Measurements from ENCODE around the gene RAP1GAP.

Gene RAP1GAP

DNA sequence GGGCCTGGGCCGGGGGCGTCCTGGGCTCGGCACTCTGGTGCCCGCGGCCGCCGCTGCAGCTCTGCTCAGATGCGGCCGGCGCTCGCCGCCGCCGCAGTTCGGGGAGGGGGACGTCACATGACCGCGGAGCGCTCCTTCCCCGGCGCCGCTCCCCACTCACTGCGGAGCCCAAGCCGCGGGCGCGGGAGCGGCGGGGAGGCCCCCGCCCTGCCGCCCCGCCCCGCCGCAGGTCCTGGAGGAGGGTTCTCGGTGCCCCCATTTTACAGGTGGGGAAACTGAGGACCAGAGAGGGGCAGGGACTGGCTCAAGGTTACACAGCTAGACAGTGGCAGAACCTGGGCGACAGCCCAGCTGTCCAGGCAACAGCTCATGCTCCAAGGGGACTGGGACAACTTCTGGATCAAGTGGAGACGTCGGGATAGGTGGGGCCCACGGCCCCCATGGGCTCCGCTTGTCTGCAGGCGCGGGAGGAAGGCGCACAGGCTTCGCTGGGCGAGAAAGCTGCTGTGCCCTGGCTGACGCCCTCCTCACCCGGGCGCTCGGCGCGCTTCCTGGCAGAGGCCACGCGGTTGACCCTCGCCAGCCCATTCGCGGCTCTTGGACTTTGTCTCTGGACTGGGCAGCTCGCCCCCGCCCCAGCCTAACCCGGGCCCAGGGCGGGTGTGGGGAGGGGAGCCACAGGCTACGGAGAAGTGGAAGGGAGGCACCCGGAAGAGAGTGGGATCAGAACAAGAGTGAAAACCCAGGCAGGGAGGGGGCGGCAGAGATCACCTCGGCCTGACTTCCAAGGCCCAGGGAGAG is at the start of gene RAP1GAP:
TSS of gene RAP1GAP (minus strand) at position 100 of the 801 bp plus-strand sequence. CDS start 49,325 bp downstream, outside the sequence.
- Histone ChIP-seq H3K27ac (ENCODE audit: low read length) (no peak within 1 kb of the TSS), H3K4me1 (ENCODE audit: control insufficient read depth, low read depth, low read length) (peaks cover 10% of the 10 kb centered on the region), H3K9me3 (ENCODE audit: control insufficient read depth, low read depth, low read length) (no peaks in the 10 kb centered on the region), H3K36me3 (ENCODE audit: control insufficient read depth, low read depth, low read length) (no peaks in the 10 kb centered on the region), H3K4me3 (ENCODE audit: low read length) (peak within 1 kb of the TSS; percentile 82), H3K9ac (ENCODE audit: low read length) (peak within 1 kb of the TSS; percentile 53), H3K27me3 (ENCODE audit: control insufficient read depth, insufficient read depth, low read length) (peaks cover 33% of the 10 kb centered on the region)

DNA sequence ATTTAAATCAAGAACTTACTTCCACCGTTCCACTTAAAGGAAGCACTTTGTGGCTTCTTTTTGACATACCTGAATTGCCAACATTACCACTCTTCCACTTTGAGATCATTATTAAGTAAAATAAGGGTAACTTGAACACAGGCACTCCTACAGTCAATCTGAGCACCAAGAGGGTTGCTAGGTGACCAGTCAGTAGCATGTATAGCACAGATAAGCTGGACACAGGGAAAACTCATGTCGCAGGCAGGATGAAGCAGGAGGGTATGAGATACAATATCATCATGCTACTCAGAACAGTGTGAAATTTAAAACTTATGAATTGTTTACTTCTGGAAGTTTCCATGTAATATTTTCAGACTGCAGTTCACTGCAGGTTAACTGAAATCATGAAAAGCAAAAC is 47.0 kb upstream of the RAP1GAP start:
- no peaks in the 10 kb centered on the region for H3K4me1 ChIP-seq (ENCODE audit: control insufficient read depth, low read depth, low read length)
- H3K36me3 ChIP-seq (ENCODE audit: control insufficient read depth, low read depth, low read length), result peaks cover 63% of the 10 kb centered on the region
- H3K9me3 ChIP-seq (ENCODE audit: control insufficient read depth, low read depth, low read length), result no peaks in the 10 kb centered on the region
- no peaks in the 10 kb centered on the region for H3K27me3 ChIP-seq (ENCODE audit: control insufficient read depth, insufficient read depth, low read length)
- no peak overlapping the region for H3K27ac ChIP-seq (ENCODE audit: low read length)
- H3K4me3 ChIP-seq (ENCODE audit: low read length), result no peak overlapping the region
- H3K9ac ChIP-seq (ENCODE audit: low read length), result no peak overlapping the region

DNA sequence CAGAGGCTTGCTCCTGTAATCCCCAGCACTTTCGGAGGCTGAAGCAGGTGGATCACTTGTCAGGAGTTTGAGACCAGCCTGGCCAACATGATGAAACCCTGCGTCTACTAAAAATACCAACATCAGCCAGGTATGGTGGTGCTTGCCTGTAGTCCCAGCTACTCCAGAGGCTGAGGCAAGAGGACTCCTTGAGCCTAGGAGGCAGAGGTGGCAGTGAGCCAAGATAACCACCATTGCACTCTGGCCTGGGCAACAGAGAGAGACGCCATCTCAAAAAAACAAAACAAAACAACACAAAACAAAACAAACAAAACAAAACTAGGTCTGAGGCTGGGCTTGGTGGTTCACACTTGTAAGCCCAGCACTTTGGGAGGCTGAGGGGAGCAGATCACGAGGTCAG is 38.7 kb upstream of the RAP1GAP start:
- H3K27ac ChIP-seq (ENCODE audit: low read length), result no peak overlapping the region
- H3K27me3 ChIP-seq (ENCODE audit: control insufficient read depth, insufficient read depth, low read length), result no peaks in the 10 kb centered on the region
- H3K36me3 ChIP-seq (ENCODE audit: control insufficient read depth, low read depth, low read length), result peaks cover 16% of the 10 kb centered on the region
- no peak overlapping the region for H3K9ac ChIP-seq (ENCODE audit: low read length)
- H3K9me3 ChIP-seq (ENCODE audit: control insufficient read depth, low read depth, low read length), result no peaks in the 10 kb centered on the region
- peaks cover 14% of the 10 kb centered on the region for H3K4me1 ChIP-seq (ENCODE audit: control insufficient read depth, low read depth, low read length)
- H3K4me3 ChIP-seq (ENCODE audit: low read length), result no peak overlapping the region

DNA sequence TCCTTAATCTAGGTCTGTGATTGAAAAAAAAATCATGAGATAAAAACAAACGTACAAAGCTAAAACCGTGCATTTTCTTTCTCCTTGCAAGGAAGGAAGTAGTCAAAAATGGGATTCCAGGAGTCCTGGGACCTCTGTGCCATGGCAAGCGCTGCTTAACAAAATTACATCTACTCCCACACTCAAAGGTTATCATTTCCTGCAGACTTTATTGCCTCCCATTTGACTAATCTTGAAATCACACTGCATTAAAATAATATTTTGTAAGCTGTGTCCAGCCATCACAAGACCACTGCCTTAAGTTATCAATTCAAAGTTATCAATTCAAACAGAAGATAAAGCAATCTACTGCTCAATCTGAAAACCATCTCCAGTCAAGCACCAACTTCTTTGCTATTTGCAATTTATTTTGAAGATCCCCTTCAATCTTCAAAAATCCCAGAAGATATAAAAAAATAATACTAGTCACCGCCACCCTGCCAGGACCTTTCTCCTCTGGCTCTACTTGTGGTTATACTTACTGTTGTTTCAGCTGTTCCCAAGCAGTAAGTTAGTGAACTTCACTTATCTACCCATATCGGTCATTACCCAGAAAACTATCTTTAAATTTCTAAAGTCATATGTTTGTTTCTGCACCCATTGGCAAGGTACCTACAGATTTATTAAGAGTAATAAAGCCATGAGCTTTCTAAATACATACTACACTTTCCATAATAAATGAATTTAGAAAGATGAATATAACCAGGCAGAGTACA is 38.1 kb upstream of the RAP1GAP start:
- no peak overlapping the region for H3K4me3 ChIP-seq (ENCODE audit: low read length)
- H3K9me3 ChIP-seq (ENCODE audit: control insufficient read depth, low read depth, low read length), result no peaks in the 10 kb centered on the region
- no peak overlapping the region for H3K27ac ChIP-seq (ENCODE audit: low read length)
- peaks cover 14% of the 10 kb centered on the region for H3K4me1 ChIP-seq (ENCODE audit: control insufficient read depth, low read depth, low read length)
- H3K27me3 ChIP-seq (ENCODE audit: control insufficient read depth, insufficient read depth, low read length), result no peaks in the 10 kb centered on the region
- H3K9ac ChIP-seq (ENCODE audit: low read length), result no peak overlapping the region
- H3K36me3 ChIP-seq (ENCODE audit: control insufficient read depth, low read depth, low read length), result peaks cover 22% of the 10 kb centered on the region

DNA sequence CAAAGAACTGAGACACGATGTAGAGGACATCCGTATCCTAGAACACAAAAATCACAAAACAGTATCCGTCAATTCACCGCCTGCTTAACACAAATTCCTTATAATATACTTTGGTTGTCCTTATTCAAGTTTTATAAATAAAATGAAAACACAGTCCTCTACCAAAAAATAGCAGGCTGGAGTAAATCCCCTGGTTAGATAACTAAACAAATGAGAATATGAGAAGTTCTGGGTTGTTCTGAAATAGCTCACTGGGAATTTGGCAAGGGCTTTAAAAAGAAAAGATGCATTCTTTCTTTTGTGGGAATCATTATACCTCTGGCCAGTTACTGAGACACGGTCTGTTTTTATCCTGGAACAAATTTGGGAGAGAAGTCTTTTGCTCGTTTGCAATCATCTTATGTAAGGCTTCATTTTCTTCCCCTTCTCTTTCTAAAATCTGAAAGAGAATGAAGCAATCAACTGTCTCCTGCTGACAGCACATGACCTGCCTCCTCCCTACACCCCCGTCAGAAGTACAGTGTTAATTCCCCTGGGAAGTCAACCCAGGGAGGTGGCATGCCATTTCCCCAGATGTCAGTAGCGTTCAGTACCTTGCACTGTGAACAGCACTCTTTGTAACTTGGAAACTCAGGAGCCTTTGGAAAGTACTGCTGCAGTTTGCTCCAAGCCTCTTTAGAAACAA is 37.1 kb upstream of the RAP1GAP start:
- Histone ChIP-seq H3K4me1 (ENCODE audit: control insufficient read depth, low read depth, low read length) (peaks cover 14% of the 10 kb centered on the region), H3K27me3 (ENCODE audit: control insufficient read depth, insufficient read depth, low read length) (no peaks in the 10 kb centered on the region), H3K9ac (ENCODE audit: low read length) (peak overlapping the region; percentile 16), H3K4me3 (ENCODE audit: low read length) (no peak overlapping the region), H3K9me3 (ENCODE audit: control insufficient read depth, low read depth, low read length) (no peaks in the 10 kb centered on the region), H3K27ac (ENCODE audit: low read length) (peak overlapping the region; percentile 21), H3K36me3 (ENCODE audit: control insufficient read depth, low read depth, low read length) (peaks cover 32% of the 10 kb centered on the region)

DNA sequence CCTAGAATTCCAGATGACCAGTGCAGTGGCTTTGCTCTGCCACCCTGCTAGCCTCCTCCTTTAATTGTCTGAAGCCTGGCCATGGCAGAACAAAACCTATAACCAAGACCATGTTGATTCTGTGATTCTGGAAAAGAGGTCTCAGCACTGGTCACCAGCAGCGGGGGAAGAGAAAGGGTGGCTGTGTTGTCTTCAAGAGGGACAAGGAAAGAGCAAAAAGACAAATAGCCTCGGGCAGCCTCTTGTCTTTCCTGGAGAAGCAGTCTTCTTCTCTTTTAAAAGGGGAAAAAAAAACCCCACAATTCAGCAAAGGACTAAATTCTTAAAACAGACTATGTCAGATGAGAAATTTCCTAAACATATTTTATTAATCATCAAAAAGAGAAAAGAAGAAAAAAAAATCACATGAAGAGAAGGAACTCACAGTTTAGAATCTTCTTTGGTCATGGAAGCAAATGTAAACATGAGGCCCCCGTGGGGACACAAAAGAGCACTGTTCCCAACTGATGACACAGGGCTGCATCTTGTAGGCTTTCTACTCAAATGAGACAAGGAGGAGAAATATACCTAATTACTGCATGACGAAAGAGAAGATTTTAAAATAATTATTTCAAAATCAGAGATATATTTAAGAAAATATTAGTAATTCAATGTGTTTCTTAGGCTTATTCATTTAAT is 36.3 kb upstream of the RAP1GAP start:
- H3K9me3 ChIP-seq (ENCODE audit: control insufficient read depth, low read depth, low read length), result no peaks in the 10 kb centered on the region
- no peaks in the 10 kb centered on the region for H3K27me3 ChIP-seq (ENCODE audit: control insufficient read depth, insufficient read depth, low read length)
- peaks cover 14% of the 10 kb centered on the region for H3K4me1 ChIP-seq (ENCODE audit: control insufficient read depth, low read depth, low read length)
- H3K4me3 ChIP-seq (ENCODE audit: low read length), result no peak overlapping the region
- H3K36me3 ChIP-seq (ENCODE audit: control insufficient read depth, low read depth, low read length), result peaks cover 38% of the 10 kb centered on the region
- no peak overlapping the region for H3K27ac ChIP-seq (ENCODE audit: low read length)
- no peak overlapping the region for H3K9ac ChIP-seq (ENCODE audit: low read length)

DNA sequence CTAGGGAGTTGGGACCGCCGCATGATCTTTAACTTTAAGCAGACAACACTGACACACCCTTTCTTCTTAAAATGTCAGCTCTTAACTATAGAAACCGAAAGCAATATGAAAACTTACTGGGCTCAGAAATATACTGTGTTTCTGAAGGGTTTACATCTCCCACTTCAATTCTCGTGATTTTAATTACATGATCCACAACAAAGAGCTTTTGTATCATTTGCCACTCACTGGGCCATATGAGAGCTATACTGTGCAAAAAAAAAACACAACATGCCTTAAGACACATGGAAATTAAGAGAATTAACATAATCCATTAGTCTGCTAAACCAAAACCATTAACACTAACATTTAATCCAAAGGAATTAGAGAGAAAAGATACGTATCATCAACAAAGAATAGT is 35.0 kb upstream of the RAP1GAP start:
- no peaks in the 10 kb centered on the region for H3K9me3 ChIP-seq (ENCODE audit: control insufficient read depth, low read depth, low read length)
- H3K27me3 ChIP-seq (ENCODE audit: control insufficient read depth, insufficient read depth, low read length), result no peaks in the 10 kb centered on the region
- no peak overlapping the region for H3K4me3 ChIP-seq (ENCODE audit: low read length)
- no peak overlapping the region for H3K27ac ChIP-seq (ENCODE audit: low read length)
- H3K36me3 ChIP-seq (ENCODE audit: control insufficient read depth, low read depth, low read length), result peaks cover 43% of the 10 kb centered on the region
- H3K4me1 ChIP-seq (ENCODE audit: control insufficient read depth, low read depth, low read length), result peaks cover 14% of the 10 kb centered on the region
- H3K9ac ChIP-seq (ENCODE audit: low read length), result no peak overlapping the region

DNA sequence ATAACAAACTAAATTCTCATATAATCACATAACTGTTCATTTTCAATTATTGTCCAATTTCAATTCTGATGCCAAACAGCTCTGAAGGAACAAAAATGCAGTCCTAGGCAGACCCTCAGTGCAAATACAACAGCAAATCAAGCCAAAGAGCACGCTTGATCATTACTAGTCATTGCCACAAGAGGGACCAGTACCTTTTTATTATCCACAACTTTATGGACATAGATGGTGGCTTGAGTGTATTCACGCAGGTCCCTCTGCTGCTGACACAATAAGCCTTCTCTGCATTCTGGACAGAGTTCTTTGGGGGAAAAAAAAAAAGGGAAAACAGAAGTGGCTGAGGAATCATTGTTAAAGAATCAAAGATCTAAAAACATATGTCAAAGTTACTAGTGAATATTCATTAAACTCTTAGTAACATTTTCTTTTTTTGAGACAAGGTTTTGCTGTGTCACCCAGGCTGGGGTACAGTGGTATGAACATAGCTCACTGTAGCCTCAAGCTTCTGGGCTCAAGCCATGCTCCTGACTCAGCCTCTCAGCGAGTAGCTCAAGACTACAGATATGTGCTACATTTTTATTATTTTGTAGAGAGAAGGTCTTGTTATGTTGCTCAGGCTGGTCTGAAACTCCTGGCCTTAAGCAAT is 34.3 kb upstream of the RAP1GAP start:
- H3K4me3 ChIP-seq (ENCODE audit: low read length), result no peak overlapping the region
- H3K27ac ChIP-seq (ENCODE audit: low read length), result no peak overlapping the region
- peaks cover 14% of the 10 kb centered on the region for H3K4me1 ChIP-seq (ENCODE audit: control insufficient read depth, low read depth, low read length)

DNA sequence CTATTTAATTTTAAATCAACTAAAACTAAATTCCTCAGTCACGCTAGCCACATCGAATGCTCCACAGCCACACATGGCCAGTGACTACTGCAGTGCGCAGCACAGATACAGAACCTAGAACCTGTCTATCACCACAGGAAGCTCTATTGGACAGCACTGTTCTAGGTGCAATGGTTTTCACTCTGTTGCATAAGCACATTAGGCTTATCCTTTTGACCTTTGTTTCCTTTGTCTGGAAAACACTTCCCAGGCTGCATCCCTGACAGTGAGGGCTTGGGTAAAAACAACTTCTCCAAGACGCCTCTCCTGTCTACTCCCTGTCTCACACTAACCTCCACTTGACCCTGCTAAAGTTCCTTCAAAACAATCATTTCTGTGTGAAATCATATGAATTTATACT is 33.6 kb upstream of the RAP1GAP start:
- H3K27ac ChIP-seq (ENCODE audit: low read length), result no peak overlapping the region
- H3K36me3 ChIP-seq (ENCODE audit: control insufficient read depth, low read depth, low read length), result peaks cover 43% of the 10 kb centered on the region
- H3K27me3 ChIP-seq (ENCODE audit: control insufficient read depth, insufficient read depth, low read length), result no peaks in the 10 kb centered on the region

More for the DNA sequence above, 34.3 kb upstream of the RAP1GAP start:
- peaks cover 43% of the 10 kb centered on the region for H3K36me3 ChIP-seq (ENCODE audit: control insufficient read depth, low read depth, low read length)
- no peak overlapping the region for H3K9ac ChIP-seq (ENCODE audit: low read length)
- H3K27me3 ChIP-seq (ENCODE audit: control insufficient read depth, insufficient read depth, low read length), result no peaks in the 10 kb centered on the region
- H3K9me3 ChIP-seq (ENCODE audit: control insufficient read depth, low read depth, low read length), result no peaks in the 10 kb centered on the region

DNA sequence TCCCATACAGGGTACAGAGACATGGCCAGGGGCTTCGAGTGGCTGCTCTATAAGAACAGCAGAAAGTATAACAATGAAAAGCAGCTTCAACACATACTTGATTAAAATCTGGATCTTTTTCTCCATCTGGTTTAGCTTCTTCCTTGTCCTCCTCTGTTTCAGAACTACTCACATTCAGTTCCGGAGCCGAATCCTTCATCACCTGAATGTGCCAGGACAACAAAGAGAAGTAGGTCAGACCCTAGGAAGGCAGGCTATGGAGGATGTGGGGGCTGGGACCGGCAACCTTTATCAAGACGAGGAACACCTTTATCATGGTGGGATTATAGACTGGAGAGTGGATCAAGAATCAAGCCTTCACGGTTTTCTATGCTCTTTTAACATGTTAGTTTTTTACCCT is 32.2 kb upstream of the RAP1GAP start:
- Histone ChIP-seq H3K27ac (ENCODE audit: low read length) (no peak overlapping the region), H3K4me1 (ENCODE audit: control insufficient read depth, low read depth, low read length) (peaks cover 6% of the 10 kb centered on the region), H3K36me3 (ENCODE audit: control insufficient read depth, low read depth, low read length) (peaks cover 46% of the 10 kb centered on the region), H3K9me3 (ENCODE audit: control insufficient read depth, low read depth, low read length) (no peaks in the 10 kb centered on the region), H3K9ac (ENCODE audit: low read length) (no peak overlapping the region), H3K4me3 (ENCODE audit: low read length) (no peak overlapping the region), H3K27me3 (ENCODE audit: control insufficient read depth, insufficient read depth, low read length) (no peaks in the 10 kb centered on the region)

More for the DNA sequence above, 33.6 kb upstream of the RAP1GAP start:
- no peaks in the 10 kb centered on the region for H3K9me3 ChIP-seq (ENCODE audit: control insufficient read depth, low read depth, low read length)
- H3K4me3 ChIP-seq (ENCODE audit: low read length), result no peak overlapping the region
- no peak overlapping the region for H3K9ac ChIP-seq (ENCODE audit: low read length)
- peaks cover 14% of the 10 kb centered on the region for H3K4me1 ChIP-seq (ENCODE audit: control insufficient read depth, low read depth, low read length)

DNA sequence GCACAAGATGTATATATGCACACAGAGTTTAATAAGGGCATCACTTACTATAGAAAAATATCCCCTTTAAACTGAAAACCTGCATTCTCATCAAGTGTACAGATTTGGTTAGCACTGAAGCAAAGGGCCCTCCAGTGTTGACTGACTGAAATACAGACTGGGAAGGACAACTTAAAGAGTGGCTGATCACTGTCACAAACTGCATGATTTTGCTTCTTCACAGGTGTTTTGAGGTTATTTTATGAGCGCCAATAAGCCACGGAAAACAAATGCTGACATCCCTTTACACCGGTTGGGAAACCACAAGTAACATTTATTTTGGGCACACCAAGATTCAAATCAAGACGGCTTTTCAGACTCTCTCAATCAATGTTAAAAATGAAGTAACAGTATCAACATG is 30.9 kb upstream of the RAP1GAP start:
- H3K36me3 ChIP-seq (ENCODE audit: control insufficient read depth, low read depth, low read length), result peaks cover 39% of the 10 kb centered on the region
- no peaks in the 10 kb centered on the region for H3K27me3 ChIP-seq (ENCODE audit: control insufficient read depth, insufficient read depth, low read length)
- H3K9ac ChIP-seq (ENCODE audit: low read length), result no peak overlapping the region
- no peak overlapping the region for H3K4me3 ChIP-seq (ENCODE audit: low read length)
- H3K27ac ChIP-seq (ENCODE audit: low read length), result no peak overlapping the region
- H3K9me3 ChIP-seq (ENCODE audit: control insufficient read depth, low read depth, low read length), result no peaks in the 10 kb centered on the region
- no peaks in the 10 kb centered on the region for H3K4me1 ChIP-seq (ENCODE audit: control insufficient read depth, low read depth, low read length)

Data from iPS-18a (cell line).